CD14-positive monocyte (primary cell): Measurements from ENCODE around the gene MBD5. TPM values are rescaled to one million over a fixed set of nuclear protein-coding genes. Genes with fewer than 3 reads are reported as not detected.

ENCODE experiments used
- DNase-seq, 3 donors: peaks; one replicate each; pipeline ENCODE4 v3.0.0-alpha.2; 2011 to 2022
- H2AFZ ChIP-seq: 2 replicates; pipeline ENCODE4 v1.6.0; 2012; ENCODE audit warnings: mild to moderate bottlenecking, low read depth, low read length, inconsistent platforms; ENCODE audit not compliant: insufficient read depth, poor library complexity, severe bottlenecking
- H3K27ac ChIP-seq, 2 donors: 1 replicate in 1 of 2; 2 replicates in 1 of 2; pipeline ENCODE4 v1.5.1; 2012 to 2013; ENCODE audit warnings: low read length in 2 of 2, control low read depth in 1 of 2, inconsistent platforms in 1 of 2, low read depth in 1 of 2, mild to moderate bottlenecking in 1 of 2
- H3K27me3 ChIP-seq, 2 donors: one replicate each; pipeline versions ENCODE4 v1.6.0 to v1.6.1; 2011 to 2013; ENCODE audit warnings: low read length in 2 of 2; ENCODE audit not compliant: control insufficient read depth in 2 of 2, insufficient read depth in 2 of 2
- H3K36me3 ChIP-seq, 2 donors: replicated peaks in 1 of 2; 1 replicate in 1 of 2; 2 replicates in 1 of 2; pipeline versions ENCODE4 v1.5.1 to v1.6.1; 2012 to 2013; ENCODE audit warnings: low read length in 2 of 2, control low read depth in 1 of 2, inconsistent platforms in 1 of 2, mild to moderate bottlenecking in 1 of 2; ENCODE audit not compliant: insufficient read depth in 2 of 2, control insufficient read depth in 1 of 2
- H3K4me1 ChIP-seq, 2 donors: 1 replicate in 1 of 2; 2 replicates in 1 of 2; pipeline versions ENCODE4 v1.5.1 to v1.6.1; 2012 to 2013; ENCODE audit warnings: low read length in 2 of 2, control low read depth in 1 of 2, inconsistent platforms in 1 of 2, mild to moderate bottlenecking in 1 of 2, moderate library complexity in 1 of 2; ENCODE audit not compliant: insufficient read depth in 2 of 2, control insufficient read depth in 1 of 2
- H3K4me2 ChIP-seq: replicated peaks from 2 replicates; pipeline ENCODE3; 2012; ENCODE audit warnings: low read length, moderate library complexity, mild to moderate bottlenecking; ENCODE audit not compliant: poor library complexity, severe bottlenecking; ENCODE audit errors: extremely low read depth
- H3K4me3 ChIP-seq, 3 experiments: fragments of 200-600 bp in 1 of 3; sonication (generic) in 1 of 3; replicated peaks in 1 of 3; 1 replicate in 2 of 3; 2 replicates in 1 of 3; pipeline ENCODE4 v1.5.1; 2011 to 2013; ENCODE audit warnings: low read length in 3 of 3, mild to moderate bottlenecking in 3 of 3, control low read depth in 2 of 3, low read depth in 2 of 3, inconsistent platforms in 1 of 3, moderate library complexity in 1 of 3
- H3K79me2 ChIP-seq: 2 replicates; pipeline ENCODE4 v1.6.0; 2012; ENCODE audit warnings: mild to moderate bottlenecking, control low read depth, inconsistent platforms, low read length, moderate library complexity; ENCODE audit not compliant: insufficient read depth
- H3K9ac ChIP-seq: 2 replicates; pipeline ENCODE4 v1.6.0; 2017; ENCODE audit warnings: low read length, mild to moderate bottlenecking; ENCODE audit not compliant: insufficient read depth, poor library complexity, severe bottlenecking
- H3K9me3 ChIP-seq, 2 donors: replicated peaks in 1 of 2; 1 replicate in 1 of 2; 2 replicates in 1 of 2; pipeline versions ENCODE4 v1.5.1 to v1.6.1; 2012 to 2013; ENCODE audit warnings: low read length in 2 of 2, control low read depth in 1 of 2; ENCODE audit not compliant: control insufficient read depth in 1 of 2, insufficient read depth in 1 of 2
- H4K20me1 ChIP-seq: 2 replicates; pipeline ENCODE4 v1.6.0; 2012; ENCODE audit warnings: mild to moderate bottlenecking, low read length, control low read depth, moderate library complexity; ENCODE audit not compliant: insufficient read depth
- H3K27ac Mint-ChIP-seq, 7 donors: one replicate each; pipeline ENCODE4 v1.8.0; 2020; ENCODE audit warnings: mild to moderate bottlenecking in 7 of 7, mixed read lengths in 7 of 7, moderate library complexity in 6 of 7, inconsistent platforms in 2 of 7
- H3K27me3 Mint-ChIP-seq, 3 donors: one replicate each; pipeline ENCODE4 v1.8.0; 2021 to 2022; ENCODE audit warnings: low read depth in 3 of 3, mild to moderate bottlenecking in 3 of 3, mixed read lengths in 3 of 3, moderate library complexity in 3 of 3, inconsistent platforms in 1 of 3
- H3K36me3 Mint-ChIP-seq, 2 donors: one replicate each; pipeline ENCODE4 v1.8.0; 2020; ENCODE audit warnings: mixed read lengths in 2 of 2, inconsistent platforms in 1 of 2, mild to moderate bottlenecking in 1 of 2
- H3K4me1 Mint-ChIP-seq: one replicate; pipeline ENCODE4 v1.8.0; 2020; ENCODE audit warnings: mild to moderate bottlenecking, mixed read lengths
- H3K4me3 Mint-ChIP-seq, 2 donors: one replicate each; pipeline ENCODE4 v1.8.0; 2020; ENCODE audit warnings: mild to moderate bottlenecking in 2 of 2, mixed read lengths in 2 of 2, moderate library complexity in 1 of 2
- H3K9me3 Mint-ChIP-seq, 7 donors: one replicate each; pipeline ENCODE4 v1.8.0; 2020 to 2022; ENCODE audit warnings: mixed read lengths in 7 of 7, mild to moderate bottlenecking in 6 of 7, moderate library complexity in 6 of 7, inconsistent platforms in 2 of 7
- WGBS: methylation state at CpG from one replicate; pipeline ENCODE4 v1.1.5; 2013; ENCODE audit warnings: missing lambda C conversion rate; ENCODE audit not compliant: insufficient coverage; 5-methylcytosine and 5-hydroxymethylcytosine counted together
- intact Hi-C, 2 donors: fragments of 100-400 bp; cut with micrococcal nuclease; formaldehyde crosslinking; loops; one replicate each; pipeline versions ENCODE4 v1.15.0 to v1.15.1; 2023
- polyA plus RNA-seq, 3 donors: library from polyadenylated mRNA; depleted of rRNA in 1 of 3; unstranded in 2 of 3; stranded (reverse) in 1 of 3; fragments of 300-500 nt in 2 of 3; fragments of >200 nt in 1 of 3; fragmentation: Illumina TruSeq in 2 of 3; gene quantifications; 1 replicate in 2 of 3; 2 replicates in 1 of 3; pipeline ENCODE4 v1.2.3, GENCODE V29; 2012 to 2021
- TF ChIP-seq, protein P1 (sequence below): fragments of 200-600 bp; IDR thresholded peaks from one replicate; pipeline ENCODE4 v1.8.0; 2022; ENCODE audit warnings: antibody characterized with exemption, mild to moderate bottlenecking

Gene MBD5
- polyA plus RNA-seq, 3 donors: 2.3 to 5.7 (median 3.5) TPM

DNA sequence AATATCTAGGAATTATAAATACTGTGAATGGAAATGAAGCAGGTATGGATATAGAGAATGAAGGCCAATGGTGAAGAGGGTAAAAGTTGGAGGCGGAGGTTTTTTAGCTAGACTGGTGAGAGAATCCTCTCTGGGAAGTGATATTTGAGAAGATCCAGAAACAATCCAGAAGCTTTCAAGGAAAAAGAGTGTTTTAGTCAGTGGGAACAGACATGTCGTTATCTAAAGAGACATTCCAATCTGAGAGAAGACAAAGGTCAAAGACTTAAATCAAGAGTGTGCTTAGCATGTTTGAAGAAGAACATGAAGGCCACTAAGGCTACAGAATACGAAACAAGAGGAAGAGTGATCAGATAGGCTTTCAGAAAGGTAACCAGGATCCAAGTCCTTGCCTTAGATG lies 211.0 kb downstream of the MBD5 start:
- Histone ChIP-seq H3K27ac (no peak overlapping the region), H3K9ac (no peak overlapping the region), H2AFZ (no peak overlapping the region), H3K27me3 (no peaks in the 10 kb centered on the region), H3K36me3 (peaks cover 0 to 17% of the 10 kb centered on the region in 2 donors), H3K9me3 (peaks cover 16 to 20% of the 10 kb centered on the region in 2 donors), H3K79me2 (no peaks in the 10 kb centered on the region), H4K20me1 (no peaks in the 10 kb centered on the region), H3K4me1 (no peaks in the 10 kb centered on the region), H3K4me2 (no peak overlapping the region), H3K4me3 (no peak overlapping the region)
- H3K27me3 Mint-ChIP-seq: no peaks in the 10 kb centered on the region
- H3K27ac Mint-ChIP-seq: no peak overlapping the region
- DNase-seq: no peak
- TF ChIP-seq, protein P1, sequence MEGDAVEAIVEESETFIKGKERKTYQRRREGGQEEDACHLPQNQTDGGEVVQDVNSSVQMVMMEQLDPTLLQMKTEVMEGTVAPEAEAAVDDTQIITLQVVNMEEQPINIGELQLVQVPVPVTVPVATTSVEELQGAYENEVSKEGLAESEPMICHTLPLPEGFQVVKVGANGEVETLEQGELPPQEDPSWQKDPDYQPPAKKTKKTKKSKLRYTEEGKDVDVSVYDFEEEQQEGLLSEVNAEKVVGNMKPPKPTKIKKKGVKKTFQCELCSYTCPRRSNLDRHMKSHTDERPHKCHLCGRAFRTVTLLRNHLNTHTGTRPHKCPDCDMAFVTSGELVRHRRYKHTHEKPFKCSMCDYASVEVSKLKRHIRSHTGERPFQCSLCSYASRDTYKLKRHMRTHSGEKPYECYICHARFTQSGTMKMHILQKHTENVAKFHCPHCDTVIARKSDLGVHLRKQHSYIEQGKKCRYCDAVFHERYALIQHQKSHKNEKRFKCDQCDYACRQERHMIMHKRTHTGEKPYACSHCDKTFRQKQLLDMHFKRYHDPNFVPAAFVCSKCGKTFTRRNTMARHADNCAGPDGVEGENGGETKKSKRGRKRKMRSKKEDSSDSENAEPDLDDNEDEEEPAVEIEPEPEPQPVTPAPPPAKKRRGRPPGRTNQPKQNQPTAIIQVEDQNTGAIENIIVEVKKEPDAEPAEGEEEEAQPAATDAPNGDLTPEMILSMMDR: no peak
- no peak overlapping the region for H3K4me3 Mint-ChIP-seq
- H3K9me3 Mint-ChIP-seq: peaks cover 12 to 23% (median 21%) of the 10 kb centered on the region in 7 donors
- 100% methylated on average over 3 of the region's 3 CpGs for WGBS
- intact Hi-C loops: no loop called here
- peaks cover 17 to 29% of the 10 kb centered on the region in 2 donors for H3K36me3 Mint-ChIP-seq
- H3K4me1 Mint-ChIP-seq: no peaks in the 10 kb centered on the region

DNA sequence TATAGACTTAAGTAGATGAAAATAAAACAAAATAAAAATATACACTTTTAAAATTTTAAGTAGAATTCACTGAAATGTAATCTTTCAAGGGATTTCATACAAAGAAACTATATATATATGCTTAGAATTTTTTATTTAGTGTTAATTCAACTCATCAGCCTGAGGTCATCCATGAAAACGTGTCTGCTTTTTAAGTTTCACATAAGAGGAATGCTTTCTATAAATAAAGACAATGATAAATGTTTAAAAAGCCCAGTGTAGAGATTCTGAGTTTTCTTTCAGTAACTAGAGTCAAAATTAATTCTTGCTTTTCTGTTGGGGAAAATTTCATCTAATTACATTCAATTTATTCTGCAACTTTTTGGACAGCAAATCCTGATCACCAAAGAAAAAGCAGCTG lies 213.3 kb downstream of the MBD5 start:
- Histone ChIP-seq H2AFZ (no peak overlapping the region), H3K9ac (no peak overlapping the region), H3K27ac (no peak overlapping the region), H3K4me2 (no peak overlapping the region), H3K4me3 (no peak overlapping the region), H3K79me2 (no peaks in the 10 kb centered on the region), H3K9me3 (peaks cover 24 to 25% of the 10 kb centered on the region in 2 donors), H3K27me3 (no peaks in the 10 kb centered on the region), H3K4me1 (no peaks in the 10 kb centered on the region), H4K20me1 (no peaks in the 10 kb centered on the region), H3K36me3 (peaks cover 0 to 31% of the 10 kb centered on the region in 2 donors)
- DNase-seq: no peak
- Mint-ChIP-seq H3K36me3 (peaks cover 22 to 43% of the 10 kb centered on the region in 2 donors), H3K4me3 (no peak overlapping the region), H3K9me3 (peaks cover 15 to 27% (median 19%) of the 10 kb centered on the region in 7 donors), H3K4me1 (no peaks in the 10 kb centered on the region), H3K27me3 (no peaks in the 10 kb centered on the region), H3K27ac (no peak overlapping the region)
- WGBS: no CpG with 5 or more reads among the region's 1 CpG
- TF ChIP-seq, protein P1: no peak
- intact Hi-C loops: no loop called here
